Measurements from ENCODE around the gene ESD. TPM values are rescaled to one million over a fixed set of nuclear protein-coding genes. Genes with fewer than 3 reads are reported as not detected.
"Not testable (repeated sequence)": the region's sequence is repeated elsewhere in the genome, so short reads cannot be mapped to it uniquely, and the experiment has no call there.

Gene ESD
- total RNA-seq, 4 donors from 2014 or later, result 87.5 to 132 (median 99.7) TPM

DNA sequence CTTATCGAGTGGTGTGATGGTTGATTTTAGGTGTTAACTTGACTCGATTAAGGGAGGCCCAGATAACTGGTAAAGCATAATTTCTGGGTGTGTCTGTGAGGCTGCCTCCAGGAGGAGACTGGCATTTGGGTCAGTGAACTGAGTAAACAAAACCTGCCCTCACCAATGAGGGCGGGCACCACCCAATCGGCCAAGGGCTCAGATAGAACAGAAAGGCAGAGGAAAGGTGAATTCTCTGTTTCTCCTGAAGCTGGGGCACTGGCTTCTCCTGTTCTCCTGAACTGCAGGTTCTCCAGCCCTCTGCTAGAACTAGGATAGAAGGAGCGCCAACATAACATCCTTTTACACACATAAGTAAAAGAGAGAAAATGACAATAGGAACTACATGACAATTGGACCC lies 35.1 kb downstream of the ESD start:
- Histone ChIP-seq H3K27me3 (no peaks in the 10 kb centered on the region), H3K27ac (no peak overlapping the region), H3K4me3 (no peak overlapping the region), H3K36me3 (no peaks in the 10 kb centered on the region), H3K9me3 (no peaks in the 10 kb centered on the region), H3K4me1 (peaks cover 0 to 14% (median 0%) of the 10 kb centered on the region in 4 donors)
- TF ChIP-seq, protein P1, sequence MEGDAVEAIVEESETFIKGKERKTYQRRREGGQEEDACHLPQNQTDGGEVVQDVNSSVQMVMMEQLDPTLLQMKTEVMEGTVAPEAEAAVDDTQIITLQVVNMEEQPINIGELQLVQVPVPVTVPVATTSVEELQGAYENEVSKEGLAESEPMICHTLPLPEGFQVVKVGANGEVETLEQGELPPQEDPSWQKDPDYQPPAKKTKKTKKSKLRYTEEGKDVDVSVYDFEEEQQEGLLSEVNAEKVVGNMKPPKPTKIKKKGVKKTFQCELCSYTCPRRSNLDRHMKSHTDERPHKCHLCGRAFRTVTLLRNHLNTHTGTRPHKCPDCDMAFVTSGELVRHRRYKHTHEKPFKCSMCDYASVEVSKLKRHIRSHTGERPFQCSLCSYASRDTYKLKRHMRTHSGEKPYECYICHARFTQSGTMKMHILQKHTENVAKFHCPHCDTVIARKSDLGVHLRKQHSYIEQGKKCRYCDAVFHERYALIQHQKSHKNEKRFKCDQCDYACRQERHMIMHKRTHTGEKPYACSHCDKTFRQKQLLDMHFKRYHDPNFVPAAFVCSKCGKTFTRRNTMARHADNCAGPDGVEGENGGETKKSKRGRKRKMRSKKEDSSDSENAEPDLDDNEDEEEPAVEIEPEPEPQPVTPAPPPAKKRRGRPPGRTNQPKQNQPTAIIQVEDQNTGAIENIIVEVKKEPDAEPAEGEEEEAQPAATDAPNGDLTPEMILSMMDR (IDR thresholded peaks at IDR 0.05), result no peak
- TF ChIP-seq POLR2A (IDR thresholded peaks at IDR 0.05) (no peak), EP300 (IDR thresholded peaks at IDR 0.05) (no peak)
- no peak for DNase-seq (ENCODE audit: low spot score in 2 of 2)
- 74 to 85% methylated on average over 5 of the region's 5 CpGs for WGBS, 2 donors

GRCh38 chr13:46761174-46761573 lies 35.8 kb downstream of the ESD start:
- H3K4me3 ChIP-seq, result no peak overlapping the region
- 89 to 94% methylated on average over 4 of the region's 4 CpGs for WGBS, 2 donors
- DNase-seq (ENCODE audit: low spot score in 2 of 2), result no peak
- H3K4me1 ChIP-seq, result peaks cover 0 to 15% (median 0%) of the 10 kb centered on the region in 4 donors
- no peaks in the 10 kb centered on the region for H3K36me3 ChIP-seq
- no peaks in the 10 kb centered on the region for H3K9me3 ChIP-seq
- H3K27ac ChIP-seq, result no peak overlapping the region
- TF ChIP-seq EP300 (IDR thresholded peaks at IDR 0.05) (no peak), POLR2A (IDR thresholded peaks at IDR 0.05) (no peak)
- TF ChIP-seq, protein P1 (IDR thresholded peaks at IDR 0.05), result no peak
- H3K27me3 ChIP-seq, result no peaks in the 10 kb centered on the region

DNA sequence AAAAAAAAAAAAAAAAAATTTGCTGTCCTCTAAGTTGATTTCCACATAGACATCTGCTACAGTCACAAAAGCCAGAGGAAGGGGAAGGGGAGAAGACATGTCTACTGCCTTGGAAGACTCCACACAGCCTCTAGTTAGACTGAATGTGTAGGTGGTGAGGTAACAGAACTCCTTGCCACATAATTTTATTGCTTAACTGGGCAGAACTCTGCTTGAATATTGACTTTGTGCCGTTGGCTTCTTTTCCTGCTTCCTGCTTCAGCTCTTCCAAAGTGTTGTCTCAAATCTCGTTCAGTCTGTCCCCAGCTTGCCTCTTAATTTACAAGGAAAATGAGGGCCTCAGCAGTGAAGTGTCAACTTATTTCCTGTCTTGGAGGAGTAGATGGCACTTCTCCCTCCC lies 37.1 kb downstream of the ESD start:
- no peak overlapping the region for H3K27ac ChIP-seq
- TF ChIP-seq POLR2A (IDR thresholded peaks at IDR 0.05), result no peak
- H3K4me3 ChIP-seq, result no peak overlapping the region
- H3K27me3 ChIP-seq, result no peaks in the 10 kb centered on the region
- DNase-seq (ENCODE audit: low spot score in 2 of 2), result no peak
- H3K36me3 ChIP-seq, result no peaks in the 10 kb centered on the region
- no peaks in the 10 kb centered on the region for H3K9me3 ChIP-seq
- H3K4me1 ChIP-seq, result peaks cover 0 to 11% (median 0%) of the 10 kb centered on the region in 4 donors
- WGBS, 2 donors, result 15 to 27% methylated on average over 2 of the region's 2 CpGs

DNA sequence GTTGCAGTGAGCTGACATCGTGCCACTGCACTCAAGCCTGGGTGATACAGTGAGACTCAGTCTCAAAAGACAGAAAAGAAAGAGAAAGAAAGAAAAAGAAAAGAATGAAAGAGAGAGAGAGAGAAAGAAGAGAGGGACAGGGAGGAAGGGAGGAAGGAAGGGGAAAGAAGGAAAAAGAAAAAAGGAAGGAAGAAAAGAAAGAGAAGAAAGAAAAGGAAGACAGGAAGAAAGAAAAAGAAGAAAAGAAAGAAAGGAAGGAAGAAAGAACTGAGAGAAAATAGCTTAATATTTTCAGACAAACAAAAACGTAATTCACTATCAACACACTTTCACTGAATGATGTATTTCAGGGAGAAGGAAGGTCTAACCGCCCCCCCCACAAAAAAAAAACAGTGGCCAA lies 39.3 kb downstream of the ESD start:
- TF ChIP-seq EP300 (IDR thresholded peaks at IDR 0.05) (no peak), POLR2A (IDR thresholded peaks at IDR 0.05) (no peak)
- TF ChIP-seq, protein P1 (IDR thresholded peaks at IDR 0.05), result no peak
- no peak for DNase-seq (ENCODE audit: low spot score in 2 of 2)
- WGBS, 2 donors, result 65 to 74% methylated on average over 3 of the region's 3 CpGs
- Histone ChIP-seq H3K36me3 (no peaks in the 10 kb centered on the region), H3K27me3 (no peaks in the 10 kb centered on the region), H3K9me3 (no peaks in the 10 kb centered on the region), H3K4me3 (no peak overlapping the region), H3K27ac (no peak overlapping the region), H3K4me1 (peaks cover 0 to 5% (median 0%) of the 10 kb centered on the region in 4 donors)

- H3K4me1 ChIP-seq, result peaks cover 0 to 9% (median 0%) of the 10 kb centered on the region in 4 donors
- H3K36me3 ChIP-seq, result no peaks in the 10 kb centered on the region
- TF ChIP-seq, protein P1 (IDR thresholded peaks at IDR 0.05), result no peak
- TF ChIP-seq EP300 (IDR thresholded peaks at IDR 0.05) (no peak), POLR2A (IDR thresholded peaks at IDR 0.05) (no peak)
- H3K9me3 ChIP-seq, result no peaks in the 10 kb centered on the region
- H3K27me3 ChIP-seq, result no peaks in the 10 kb centered on the region
- H3K4me3 ChIP-seq, result no peak overlapping the region
- H3K27ac ChIP-seq, result no peak overlapping the region
- DNase-seq (ENCODE audit: low spot score in 2 of 2), result no peak
- 28 to 41% methylated on average over 4 of the region's 4 CpGs for WGBS, 2 donors
These were observed 40.0 kb downstream of the ESD start for GRCh38 chr13:46756977-46757376.

GRCh38 chr13:46755508-46755907 lies 41.5 kb downstream of the ESD start:
- not testable (repeated sequence) for H3K27me3 ChIP-seq; H3K27ac ChIP-seq; H3K9me3 ChIP-seq; DNase-seq (ENCODE audit: low spot score in 2 of 2); H3K4me3 ChIP-seq; H3K36me3 ChIP-seq
- 83 to 100% methylated on average over 1 to 2 of the region's 5 CpGs for WGBS, 2 donors
- peaks cover 0 to 13% (median 0%) of the 10 kb centered on the region in 4 donors for H3K4me1 ChIP-seq

All from tibial nerve (tissue), 4 donors.